SK-N-SH treated with all-trans-retinoic acid at 6 μM for 48 hours (cell line): ENCODE data around the gene SNAPC4.

Source experiments
- ATAC-seq: fragments of 200-7000 bp; cut with Tn5 transposase; 3 replicates; pipeline ENCODE4 v1.9.1; 2020; ENCODE audit warnings: mild to moderate bottlenecking, moderate library complexity
- BACH2 ChIP-seq: fragments of 250-450 bp; sonication (Bioruptor Pico); IDR thresholded peaks from 2 replicates; pipeline ENCODE4 v1.9.0; 2021; ENCODE audit warnings: mild to moderate bottlenecking, borderline replicate concordance
- CREB5 ChIP-seq: fragments of 250-450 bp; sonication (Bioruptor Pico); IDR thresholded peaks from 2 replicates; pipeline ENCODE4 v1.5.1; 2020; ENCODE audit warnings: low read depth, mild to moderate bottlenecking, moderate library complexity
- CSRNP3 ChIP-seq: fragments of 250-450 bp; sonication (Bioruptor Pico); IDR thresholded peaks from 2 replicates; pipeline ENCODE4 v1.5.1; 2021; ENCODE audit warnings: mild to moderate bottlenecking, moderate library complexity
- ISL1 ChIP-seq: fragments of 250-450 bp; sonication (Bioruptor Pico); IDR thresholded peaks from 2 replicates; pipeline ENCODE4 v2.1.2; 2022; ENCODE audit warnings: mild to moderate bottlenecking, moderate library complexity
- PATZ1 ChIP-seq: fragments of 250-450 bp; sonication (Bioruptor Pico); IDR thresholded peaks from 2 replicates; pipeline ENCODE4 v1.8.0; 2020; ENCODE audit warnings: mild to moderate bottlenecking, moderate library complexity, borderline replicate concordance
- POU6F1 ChIP-seq: fragments of 250-450 bp; sonication (Bioruptor Pico); IDR thresholded peaks from 2 replicates; pipeline ENCODE4 v1.8.0; 2021; ENCODE audit warnings: low read depth, mild to moderate bottlenecking, moderate library complexity, borderline replicate concordance
- SNAI2 ChIP-seq: fragments of 250-450 bp; sonication (Bioruptor Pico); IDR thresholded peaks from 2 replicates; pipeline ENCODE4 v1.5.0; 2020; ENCODE audit warnings: mild to moderate bottlenecking, moderate library complexity
- TCF4 ChIP-seq: fragments of 250-450 bp; sonication (Bioruptor Pico); IDR thresholded peaks from 2 replicates; pipeline ENCODE4 v1.8.0; 2021; ENCODE audit warnings: mild to moderate bottlenecking, moderate library complexity, borderline replicate concordance
- TOX ChIP-seq: fragments of 250-450 bp; sonication (Bioruptor Pico); IDR thresholded peaks from 2 replicates; pipeline ENCODE4 v1.8.0; 2021; ENCODE audit warnings: mild to moderate bottlenecking, moderate library complexity, borderline replicate concordance
- TSHZ2 ChIP-seq: fragments of 250-450 bp; sonication (Bioruptor Pico); IDR thresholded peaks from 2 replicates; pipeline ENCODE4 v1.5.0; 2020; ENCODE audit warnings: mild to moderate bottlenecking, moderate library complexity
- ZC3H10 ChIP-seq: fragments of 250-450 bp; sonication (Bioruptor Pico); IDR thresholded peaks from 2 replicates; pipeline ENCODE4 v1.5.1; 2021; ENCODE audit warnings: mild to moderate bottlenecking, moderate library complexity
- ZFP3 ChIP-seq: fragments of 250-450 bp; sonication (Bioruptor Pico); IDR thresholded peaks from 2 replicates; pipeline ENCODE4 v1.5.0; 2020; ENCODE audit warnings: mild to moderate bottlenecking, moderate library complexity
- ZFP30 ChIP-seq: fragments of 450-650 bp; formaldehyde crosslinking; IDR thresholded peaks from 2 replicates; pipeline ENCODE4 v1.5.0; 2022; ENCODE audit warnings: mild to moderate bottlenecking, moderate library complexity
- ZNF565 ChIP-seq: fragments of 450-650 bp; formaldehyde crosslinking; conservative IDR thresholded peaks from 2 replicates; pipeline ENCODE4 v1.5.0; 2020; ENCODE audit warnings: low read depth, mild to moderate bottlenecking, moderate library complexity
- ZNF70 ChIP-seq: fragments of 450-650 bp; formaldehyde crosslinking; IDR thresholded peaks from 2 replicates; pipeline ENCODE4 v1.5.0; 2020; ENCODE audit warnings: mild to moderate bottlenecking, moderate library complexity
- ZNF8 ChIP-seq: fragments of 450-650 bp; formaldehyde crosslinking; IDR thresholded peaks from 2 replicates; pipeline ENCODE4 v1.5.0; 2020; ENCODE audit warnings: mild to moderate bottlenecking, moderate library complexity

Gene SNAPC4

GRCh38 chr9:136405481-136405880 is 5.5 kb upstream of the SNAPC4 start:
- ATAC-seq: no peak

GRCh38 chr9:136404801-136405136 is 4.8 kb upstream of the SNAPC4 start:
- TF ChIP-seq CSRNP3 (CRISPR knock-in tag) (no peak), BACH2 (no peak), SNAI2 (CRISPR knock-in tag) (no peak), TOX (no peak), ZNF8 (CRISPR knock-in tag) (no peak), ZC3H10 (CRISPR knock-in tag) (no peak), ZFP3 (CRISPR knock-in tag) (no peak), ZFP30 (no peak), POU6F1 (CRISPR knock-in tag) (no peak), PATZ1 (no peak), ZNF565 (CRISPR knock-in tag) (no peak), TSHZ2 (CRISPR knock-in tag) (no peak)
- ATAC-seq: no peak

More at GRCh38 chr9:136405481-136405880, 5.5 kb upstream of the SNAPC4 start:
- no peak for TF ChIP-seq ZFP3 (CRISPR knock-in tag)
- no peak for TF ChIP-seq ISL1
- no peak for TF ChIP-seq ZC3H10 (CRISPR knock-in tag)
- no peak for TF ChIP-seq ZNF70 (CRISPR knock-in tag)
- TF ChIP-seq ZFP30: no peak
- TF ChIP-seq BACH2: no peak
- no peak for TF ChIP-seq TCF4 (CRISPR knock-in tag)

- no peak for TF ChIP-seq CREB5
- TF ChIP-seq SNAI2 (CRISPR knock-in tag): no peak
- TF ChIP-seq ZFP3 (CRISPR knock-in tag): no peak
- TF ChIP-seq TCF4 (CRISPR knock-in tag): no peak
- no peak for TF ChIP-seq CSRNP3 (CRISPR knock-in tag)
- no peak for TF ChIP-seq PATZ1
- TF ChIP-seq ISL1: no peak
- no peak for TF ChIP-seq TSHZ2 (CRISPR knock-in tag)
- no peak for TF ChIP-seq ZC3H10 (CRISPR knock-in tag)
These were observed 4.2 kb upstream of the SNAPC4 start for GRCh38 chr9:136403915-136404800.

More at GRCh38 chr9:136403915-136404800, 4.2 kb upstream of the SNAPC4 start:
- no peak for ATAC-seq
